ENCODE data around the gene FANCI. TPM values are rescaled to one million over a fixed set of nuclear protein-coding genes. Genes with fewer than 3 reads are reported as not detected.

FANCI gene
- polyA plus RNA-seq, 1 experiment, result 13.2 TPM

DNA sequence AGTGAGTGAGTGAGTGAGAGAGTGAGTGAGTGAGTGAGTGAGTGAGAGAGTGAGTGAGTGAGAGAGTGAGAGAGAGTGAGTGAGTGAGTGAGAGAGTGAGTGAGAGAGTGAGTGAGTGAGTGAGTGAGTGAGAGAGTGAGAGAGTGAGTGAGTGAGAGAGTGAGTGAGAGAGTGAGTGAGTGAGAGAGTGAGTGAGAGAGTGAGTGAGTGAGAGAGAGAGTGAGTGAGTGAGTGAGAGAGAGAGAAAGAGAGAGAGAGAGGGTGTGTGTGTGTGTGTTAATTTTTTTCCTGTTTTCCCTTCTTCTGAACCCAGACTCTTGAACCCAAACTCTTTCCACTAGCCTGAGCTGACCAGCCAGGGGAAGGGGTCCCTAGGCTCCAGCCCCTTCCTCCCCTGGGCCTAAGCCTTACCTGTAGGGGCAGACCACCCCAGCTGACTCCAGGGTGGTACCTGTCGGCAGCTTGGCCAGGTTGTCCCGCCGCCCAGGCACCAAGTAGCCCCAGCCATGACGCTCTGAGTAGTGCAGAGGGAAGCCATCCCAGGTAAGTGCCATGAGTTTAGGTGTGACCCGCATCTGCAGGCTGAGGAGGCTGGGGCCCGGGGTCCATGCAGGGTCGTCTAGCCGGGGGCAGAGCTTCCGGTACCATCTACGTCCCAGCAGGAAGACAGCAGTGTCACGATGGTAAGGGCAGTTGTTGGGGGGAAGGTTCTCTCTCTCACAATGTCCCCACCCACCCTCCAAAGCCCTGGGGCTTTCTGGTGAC is 81.4 kb downstream of the FANCI start:
- TF ChIP-seq, protein P1, sequence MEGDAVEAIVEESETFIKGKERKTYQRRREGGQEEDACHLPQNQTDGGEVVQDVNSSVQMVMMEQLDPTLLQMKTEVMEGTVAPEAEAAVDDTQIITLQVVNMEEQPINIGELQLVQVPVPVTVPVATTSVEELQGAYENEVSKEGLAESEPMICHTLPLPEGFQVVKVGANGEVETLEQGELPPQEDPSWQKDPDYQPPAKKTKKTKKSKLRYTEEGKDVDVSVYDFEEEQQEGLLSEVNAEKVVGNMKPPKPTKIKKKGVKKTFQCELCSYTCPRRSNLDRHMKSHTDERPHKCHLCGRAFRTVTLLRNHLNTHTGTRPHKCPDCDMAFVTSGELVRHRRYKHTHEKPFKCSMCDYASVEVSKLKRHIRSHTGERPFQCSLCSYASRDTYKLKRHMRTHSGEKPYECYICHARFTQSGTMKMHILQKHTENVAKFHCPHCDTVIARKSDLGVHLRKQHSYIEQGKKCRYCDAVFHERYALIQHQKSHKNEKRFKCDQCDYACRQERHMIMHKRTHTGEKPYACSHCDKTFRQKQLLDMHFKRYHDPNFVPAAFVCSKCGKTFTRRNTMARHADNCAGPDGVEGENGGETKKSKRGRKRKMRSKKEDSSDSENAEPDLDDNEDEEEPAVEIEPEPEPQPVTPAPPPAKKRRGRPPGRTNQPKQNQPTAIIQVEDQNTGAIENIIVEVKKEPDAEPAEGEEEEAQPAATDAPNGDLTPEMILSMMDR (IDR thresholded peaks at IDR 0.05; ENCODE audit: low read depth, low read length), result no peak
- CTCF ChIA-PET, result interaction anchor here (1.4 kb wide), 1 partner anchor 34 kb away, joined by 7 read pairs; no protein-coding TSS in a partner anchor
- Histone ChIP-seq H3K27ac (ENCODE audit: low read depth, low read length) (no peak overlapping the region), H3K9me3 (ENCODE audit: control insufficient read depth, insufficient read depth, low read length) (no peaks in the 10 kb centered on the region), H3K4me3 (ENCODE audit: low read depth, low read length) (no peak overlapping the region), H3K27me3 (ENCODE audit: control insufficient read depth, insufficient read depth, low read length) (no peaks in the 10 kb centered on the region)
- no peak for DNase-seq (ENCODE audit: low read depth, low spot score)
- POLR2A ChIA-PET, result interaction anchor here (0.8 kb wide), 1 partner anchor 38 kb away, joined by 10 read pairs; no protein-coding TSS in a partner anchor

DNA sequence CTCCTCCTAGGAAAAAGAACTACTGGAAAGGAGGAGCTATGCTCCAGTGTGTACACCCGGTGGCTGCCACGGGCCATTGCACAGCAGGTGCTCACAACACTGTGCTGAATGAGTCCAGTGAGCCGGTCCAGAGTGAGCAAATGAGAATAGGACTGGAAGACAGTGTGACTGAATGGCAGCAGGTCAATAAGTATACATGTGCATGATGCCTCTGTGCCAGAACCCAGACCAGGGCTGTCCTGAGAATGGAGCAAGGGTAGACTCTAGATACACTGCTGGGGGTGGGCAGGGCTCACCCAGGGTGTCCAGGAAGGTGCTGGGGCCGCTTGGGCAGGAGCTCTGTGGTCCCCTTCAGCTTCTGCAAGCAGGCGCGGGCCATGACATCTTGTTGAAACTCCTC is 82.5 kb downstream of the FANCI start:
- CTCF ChIA-PET, result no interaction called here
- H3K27ac ChIP-seq (ENCODE audit: low read depth, low read length), result no peak overlapping the region
- POLR2A ChIA-PET, result no interaction called here
- no peaks in the 10 kb centered on the region for H3K27me3 ChIP-seq (ENCODE audit: control insufficient read depth, insufficient read depth, low read length)
- no peak overlapping the region for H3K4me3 ChIP-seq (ENCODE audit: low read depth, low read length)
- no peak for DNase-seq (ENCODE audit: low read depth, low spot score)
- TF ChIP-seq, protein P1 (IDR thresholded peaks at IDR 0.05; ENCODE audit: low read depth, low read length), result no peak
- no peaks in the 10 kb centered on the region for H3K9me3 ChIP-seq (ENCODE audit: control insufficient read depth, insufficient read depth, low read length)

DNA sequence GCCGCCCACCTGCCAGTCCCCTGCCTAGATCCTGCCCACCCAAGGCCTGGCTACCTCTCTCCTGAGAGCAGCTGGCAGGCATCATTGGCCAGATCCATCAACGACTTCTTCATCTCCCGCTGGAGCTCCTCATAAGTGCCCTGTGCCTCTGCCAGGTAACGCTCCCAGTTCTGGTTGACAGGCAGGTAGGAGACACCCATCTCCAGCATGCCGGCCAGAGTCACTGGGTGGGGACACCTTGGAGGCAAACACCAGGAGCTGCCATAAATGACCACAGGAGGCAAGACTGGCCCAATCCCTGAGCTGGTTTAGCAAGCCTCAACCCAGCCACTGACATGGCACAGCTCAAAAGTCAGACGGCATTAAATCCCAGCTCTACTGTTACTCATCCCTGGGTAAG is 83.3 kb downstream of the FANCI start:
- no peaks in the 10 kb centered on the region for H3K9me3 ChIP-seq (ENCODE audit: control insufficient read depth, insufficient read depth, low read length)
- no peaks in the 10 kb centered on the region for H3K27me3 ChIP-seq (ENCODE audit: control insufficient read depth, insufficient read depth, low read length)
- H3K27ac ChIP-seq (ENCODE audit: low read depth, low read length), result no peak overlapping the region
- TF ChIP-seq, protein P1 (IDR thresholded peaks at IDR 0.05; ENCODE audit: low read depth, low read length), result no peak
- H3K4me3 ChIP-seq (ENCODE audit: low read depth, low read length), result no peak overlapping the region
- DNase-seq (ENCODE audit: low read depth, low spot score), result no peak
- ChIA-PET CTCF (interaction anchor here (4.1 kb wide), 1 partner anchor 31 kb away, joined by 19 read pairs; no protein-coding TSS in a partner anchor), POLR2A (no interaction called here)

DNA sequence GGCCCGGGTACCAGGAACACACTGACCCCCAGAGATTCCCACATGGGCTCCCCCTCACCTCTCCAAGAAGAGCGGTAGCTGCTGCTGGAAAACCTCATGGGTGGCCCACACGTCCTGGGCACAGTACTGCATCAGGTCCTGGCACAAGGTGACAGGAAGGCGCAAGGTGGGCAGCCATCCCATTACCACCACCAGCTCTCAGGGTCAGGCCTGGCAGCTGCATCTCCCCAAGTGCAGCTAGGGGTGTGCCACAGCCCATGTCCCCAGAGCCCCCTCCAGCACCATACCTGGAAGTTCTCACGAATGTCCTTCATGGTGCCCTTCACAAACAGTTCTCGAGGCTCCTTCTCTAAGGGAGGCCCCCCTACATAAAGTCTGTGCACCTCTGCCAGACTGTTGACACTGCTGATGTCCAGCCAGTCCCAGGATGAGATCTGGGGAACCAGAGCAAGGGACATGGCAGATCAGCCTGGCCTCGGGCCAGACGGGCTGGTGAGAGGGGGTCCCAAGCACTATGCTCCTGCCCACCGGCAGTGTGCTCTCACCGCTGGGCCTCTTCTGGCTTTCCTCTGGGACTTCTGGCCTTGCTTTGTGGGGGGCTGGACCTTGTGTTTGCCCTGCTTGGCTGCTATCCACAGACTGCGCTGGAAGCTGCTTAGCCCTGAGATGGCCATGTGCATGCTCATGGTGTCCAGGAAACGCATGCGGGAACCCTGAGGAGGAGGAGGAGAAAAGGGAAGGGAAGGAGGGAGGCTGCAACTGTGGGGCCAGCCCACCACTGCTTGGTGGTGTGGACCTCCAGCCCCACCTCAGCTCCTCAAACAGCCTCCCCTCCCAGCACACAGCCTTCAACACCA is 84.8 kb downstream of the FANCI start:
- ChIA-PET CTCF (interaction anchor here (1.9 to 4.1 kb wide), 2 partner anchors 30 to 122 kb away, joined by 5 to 19 read pairs; no protein-coding TSS in a partner anchor), POLR2A (no interaction called here)
- no peak for DNase-seq (ENCODE audit: low read depth, low spot score)
- no peaks in the 10 kb centered on the region for H3K27me3 ChIP-seq (ENCODE audit: control insufficient read depth, insufficient read depth, low read length)
- TF ChIP-seq, protein P1 (IDR thresholded peaks at IDR 0.05; ENCODE audit: low read depth, low read length), result no peak
- H3K9me3 ChIP-seq (ENCODE audit: control insufficient read depth, insufficient read depth, low read length), result no peaks in the 10 kb centered on the region; the same call in 1 of the 2 replicates
- H3K4me3 ChIP-seq (ENCODE audit: low read depth, low read length), result no peak overlapping the region
- no peak overlapping the region for H3K27ac ChIP-seq (ENCODE audit: low read depth, low read length)
